Islet precursor cell (in vitro differentiated cells): ENCODE results near the gene HSFX2.
A peak's percentile ranks its signal among the peaks of the same experiment; 100 is the strongest.
"Not testable (repeated sequence)": the region's sequence is repeated elsewhere in the genome, so short reads cannot be mapped to it uniquely, and the experiment has no call there.

Experiments
- DNase-seq: peaks from one replicate; pipeline ENCODE4 v3.0.0-alpha.2; 2018

The HSFX2 gene

GRCh38 chrX:149595214-149595613 lies at the start of gene HSFX2:
HSFX2 (minus strand) TSS chrX:149595314; CDS start chrX:149594700, 614 bp downstream.
- not testable (repeated sequence) for DNase-seq

DNA sequence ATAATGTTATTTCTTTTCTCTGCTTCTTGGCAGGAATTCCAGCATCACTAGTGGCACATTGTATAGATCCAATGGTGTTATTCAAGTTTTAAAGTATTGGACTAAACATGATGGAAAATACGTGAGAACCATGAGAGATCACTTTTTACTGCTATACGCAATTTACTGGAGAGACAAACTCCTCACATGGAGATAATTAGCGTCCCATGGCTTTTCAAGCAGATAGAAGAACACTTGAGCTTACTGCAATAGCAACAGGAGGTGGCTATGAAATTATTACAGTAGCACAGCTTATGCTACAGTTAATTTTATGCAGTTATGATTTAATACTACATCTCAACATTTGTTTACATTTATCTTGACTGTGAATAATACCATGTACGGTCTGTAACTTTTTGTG lies 48.4 kb upstream of the HSFX2 start:
- no peak for DNase-seq

DNA sequence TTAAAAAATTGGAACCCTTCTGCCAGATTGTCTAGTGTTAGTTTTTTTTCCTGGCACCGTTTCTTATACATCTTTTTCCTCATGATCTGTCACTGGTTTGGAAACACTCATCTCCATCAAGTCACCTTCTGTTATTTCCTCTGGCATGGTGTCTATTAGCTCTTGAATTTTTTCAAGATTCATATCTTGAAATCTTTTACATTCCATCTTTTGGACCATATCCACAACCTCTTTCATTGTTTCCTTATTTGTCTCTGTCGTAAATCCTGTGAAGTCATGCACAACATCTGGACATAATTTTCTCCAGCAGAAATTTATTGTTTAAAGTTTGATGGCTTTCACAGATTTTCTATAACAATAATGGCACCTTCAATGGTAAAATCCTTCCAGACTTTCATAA lies 46.7 kb upstream of the HSFX2 start:
- DNase-seq = no peak

GRCh38 chrX:149641432-149641831 lies 46.3 kb upstream of the HSFX2 start:
- DNase-seq = no peak

GRCh38 chrX:149639568-149639967 lies 44.5 kb upstream of the HSFX2 start:
- DNase-seq = no peak

DNA sequence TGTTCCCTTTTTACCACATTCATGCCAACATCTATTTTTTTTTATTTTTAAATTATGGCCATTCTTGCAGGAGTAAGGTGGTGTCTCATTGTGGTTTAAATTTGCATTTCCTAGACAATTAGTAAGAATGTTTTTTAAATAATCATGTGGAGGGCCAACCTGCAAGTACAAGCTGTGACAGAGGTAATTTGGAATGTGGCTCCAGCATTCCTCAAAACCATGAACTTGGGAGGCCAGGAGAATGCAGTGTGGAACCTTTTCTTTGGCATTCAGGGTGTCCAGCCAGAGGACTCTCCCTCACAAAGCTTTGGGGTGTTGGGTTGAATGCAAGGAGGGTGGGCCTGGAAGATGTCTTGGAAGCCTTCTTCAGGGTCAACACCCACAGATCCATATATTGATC lies 43.7 kb upstream of the HSFX2 start:
- no peak for DNase-seq

DNA sequence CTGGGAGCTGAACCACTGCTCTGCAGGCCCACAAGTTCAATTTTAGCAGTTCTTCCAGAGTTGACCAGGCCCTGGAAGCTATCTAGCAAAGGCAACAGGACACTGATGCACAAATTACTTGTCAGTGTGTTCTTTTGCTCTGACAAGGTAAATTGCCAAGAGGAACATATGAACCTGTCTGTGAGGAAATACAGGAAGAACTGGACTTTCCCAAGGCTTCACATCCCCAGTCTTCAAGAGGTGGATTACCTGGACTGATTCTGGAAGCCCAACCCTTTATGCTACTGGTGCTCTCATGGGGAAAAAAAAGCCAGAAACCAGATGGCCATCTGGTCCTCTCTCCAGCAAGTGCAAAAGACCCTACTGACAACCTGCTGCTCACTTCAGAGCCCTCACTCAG lies 38.4 kb upstream of the HSFX2 start:
- DNase-seq = no peak

GRCh38 chrX:149631234-149632165 lies 36.4 kb upstream of the HSFX2 start, which contains the start of gene TMEM185A:
TMEM185A (minus strand) TSS chrX:149631792; CDS start chrX:149631580, 212 bp downstream.
- DNase-seq = peak; percentile 78

GRCh38 chrX:149630681-149631233 lies 35.6 kb upstream of the HSFX2 start:
- no peak for DNase-seq

DNA sequence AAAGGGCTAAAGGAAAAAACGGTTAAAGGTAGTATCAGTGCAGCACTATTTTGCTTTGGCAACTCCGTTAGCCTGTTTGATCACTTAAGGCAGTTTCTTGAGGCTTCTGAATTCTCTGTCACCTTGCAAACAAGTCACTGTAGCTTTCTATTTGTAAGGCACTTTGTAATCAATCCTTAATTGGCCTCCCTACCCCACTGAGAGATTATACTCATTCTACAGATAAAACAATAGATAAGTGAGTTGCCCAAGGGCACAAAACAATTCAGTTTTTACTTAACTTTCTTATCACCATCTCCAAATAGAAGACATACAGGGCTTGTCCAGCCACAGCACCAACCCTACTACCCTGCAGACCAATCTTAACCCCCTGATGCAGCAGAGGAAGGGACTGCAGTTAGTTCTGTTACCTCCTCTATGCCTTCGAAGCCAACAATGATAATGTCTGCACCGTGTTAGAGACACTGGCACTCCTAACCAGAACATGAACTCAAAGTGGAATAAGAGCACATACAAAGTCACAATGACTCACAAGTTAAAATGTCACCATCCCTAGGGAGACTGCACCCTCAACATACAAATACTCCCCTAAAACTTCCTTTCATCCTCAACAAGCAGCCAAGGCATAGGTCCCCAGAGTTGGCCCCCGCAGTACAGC lies 34.7 kb upstream of the HSFX2 start:
- DNase-seq = no peak

DNA sequence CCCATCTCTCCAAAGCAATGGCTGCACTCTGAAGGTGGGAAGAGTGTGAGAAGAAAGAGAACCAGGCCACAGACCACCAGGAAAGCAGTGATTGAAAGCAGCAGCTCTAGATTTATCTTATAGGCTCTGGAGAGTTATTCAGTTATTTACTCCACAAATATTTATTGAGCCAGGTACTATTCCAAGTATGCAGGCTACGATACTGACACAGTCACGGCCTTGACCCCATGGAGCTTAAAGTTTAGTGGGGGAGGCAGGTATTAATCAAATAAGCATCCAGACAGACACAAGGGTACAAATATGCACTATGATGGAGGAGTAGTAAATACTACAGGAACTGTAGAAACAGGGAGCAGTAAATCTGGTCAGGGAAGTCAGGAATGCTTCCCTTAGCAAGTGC lies 33.7 kb upstream of the HSFX2 start:
- DNase-seq = no peak

DNA sequence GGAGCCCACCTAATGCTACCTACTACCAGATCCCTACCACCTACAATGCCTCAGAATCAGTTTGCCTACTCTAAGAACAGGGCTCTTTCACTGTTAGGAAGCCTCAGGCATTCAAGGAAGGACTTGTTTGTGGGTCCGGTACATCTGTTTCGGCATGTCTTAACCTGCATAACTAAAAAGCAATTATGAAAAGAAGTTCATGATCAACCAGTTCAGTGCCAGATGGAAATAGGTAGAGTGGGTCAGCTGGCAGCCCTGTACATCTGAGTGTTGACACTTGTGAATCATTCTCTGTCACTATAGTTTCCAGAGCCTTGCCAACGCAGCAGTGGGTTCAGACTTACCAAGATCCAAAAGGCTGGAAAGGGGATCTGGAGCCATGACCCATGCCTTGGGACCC lies 33.2 kb upstream of the HSFX2 start:
- no peak for DNase-seq

DNA sequence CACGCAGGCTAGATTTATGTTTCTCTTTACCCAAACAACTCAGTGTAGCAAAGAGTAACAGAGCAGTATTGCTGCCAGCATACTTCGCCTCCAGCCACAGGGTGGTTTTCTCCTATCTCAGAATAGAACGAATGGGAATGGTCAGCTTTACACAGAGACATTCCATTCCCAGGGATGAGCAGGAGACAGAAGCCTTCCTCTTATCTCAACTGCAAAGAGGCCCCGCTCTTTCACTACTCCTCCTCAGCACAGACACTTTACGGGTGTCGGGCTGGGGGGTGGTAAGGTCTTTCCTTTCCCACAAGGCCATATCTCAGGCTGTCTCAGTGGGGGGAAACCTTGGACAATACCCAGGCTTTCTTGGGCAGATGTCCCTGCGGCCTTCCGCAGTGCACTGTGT lies 31.7 kb upstream of the HSFX2 start:
- DNase-seq = peak; percentile 68

GRCh38 chrX:149619662-149620061 lies 24.5 kb upstream of the HSFX2 start:
- DNase-seq = not testable (repeated sequence)

DNA sequence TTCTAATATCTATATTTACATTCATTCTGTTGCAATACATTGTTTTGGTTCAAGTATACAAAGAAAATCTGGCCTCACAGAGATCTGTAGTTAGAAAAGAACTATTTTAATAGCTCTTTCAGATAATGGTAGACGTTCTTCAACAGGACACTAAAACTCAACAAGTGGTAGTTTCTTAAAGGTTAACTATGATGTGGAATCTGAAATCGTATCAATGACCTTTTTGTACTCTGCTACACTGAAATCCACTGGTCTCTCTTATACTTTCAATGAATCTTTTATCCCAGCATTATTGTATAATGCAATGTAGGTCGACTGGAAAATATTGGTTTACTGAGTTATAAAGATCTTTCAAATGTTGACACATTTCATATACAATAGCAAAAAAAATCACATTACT lies 23.8 kb upstream of the HSFX2 start:
- DNase-seq = no peak

DNA sequence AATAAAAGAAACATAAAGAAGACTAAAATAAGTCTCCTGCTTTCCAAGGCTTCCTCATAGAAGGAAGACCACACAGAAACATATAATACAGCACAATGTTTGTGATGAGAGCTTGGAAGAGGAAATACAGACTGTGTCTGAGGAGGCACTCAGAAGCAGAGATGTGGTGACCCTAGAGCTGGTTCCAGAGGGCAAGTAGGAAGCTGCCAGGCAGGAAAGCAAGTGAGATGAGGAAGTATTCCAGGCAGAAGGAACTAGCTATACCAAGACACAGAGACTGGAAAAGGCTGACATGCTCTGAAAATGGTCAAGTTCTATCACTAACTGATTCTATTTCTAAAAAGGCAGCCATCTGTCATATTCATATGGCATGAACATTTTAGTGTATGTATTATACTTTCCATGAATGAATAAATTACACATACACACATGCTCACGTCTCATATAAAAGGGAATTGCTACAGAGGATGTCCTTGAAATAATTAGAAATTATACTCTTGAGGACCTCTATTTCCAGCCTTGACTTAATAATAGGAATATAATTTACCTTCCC lies 16.6 kb upstream of the HSFX2 start:
- DNase-seq = no peak

DNA sequence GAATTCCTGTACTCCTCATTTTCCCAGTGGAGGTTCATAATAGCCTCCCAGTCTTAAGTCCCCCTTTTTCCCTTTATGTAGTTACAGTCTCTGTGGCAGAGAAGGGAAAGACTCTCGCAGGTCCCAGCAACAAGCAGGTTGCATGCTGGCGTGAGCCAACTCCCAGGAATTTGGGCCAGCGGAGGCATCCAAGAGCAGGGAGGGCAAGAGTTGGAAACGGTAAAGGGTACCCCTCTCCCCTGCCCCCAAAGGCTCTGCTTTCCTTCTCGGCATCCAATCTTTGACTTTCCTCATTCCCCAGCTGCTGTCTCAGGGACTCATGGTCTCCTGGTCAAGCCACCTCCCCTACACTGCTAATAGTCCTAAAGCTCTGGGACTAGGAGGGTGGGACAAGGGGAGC lies 15.4 kb upstream of the HSFX2 start:
- no peak for DNase-seq

DNA sequence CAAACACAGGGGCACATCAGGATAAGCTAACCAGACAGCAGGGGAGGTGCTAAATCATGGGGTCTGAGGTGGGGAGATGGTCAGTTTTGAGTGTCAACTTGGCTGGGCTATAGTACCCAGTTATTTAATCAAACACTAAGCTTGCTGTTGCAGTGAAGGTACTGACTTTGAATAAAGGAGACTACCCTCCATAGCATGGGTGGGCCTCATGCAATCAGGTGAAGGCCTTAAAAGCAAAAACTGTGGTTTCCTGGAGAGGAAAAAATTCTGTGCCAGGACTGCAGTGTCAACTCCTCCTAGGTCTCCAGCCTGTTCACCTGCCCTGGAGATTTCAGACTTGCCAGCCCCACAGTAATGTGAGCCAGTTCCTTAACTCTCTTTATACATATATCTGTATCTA lies 12.6 kb upstream of the HSFX2 start:
- DNase-seq = no peak

- not testable (repeated sequence) for DNase-seq
Observed at GRCh38 chrX:149605248-149605885, 10.3 kb upstream of the HSFX2 start.

DNA sequence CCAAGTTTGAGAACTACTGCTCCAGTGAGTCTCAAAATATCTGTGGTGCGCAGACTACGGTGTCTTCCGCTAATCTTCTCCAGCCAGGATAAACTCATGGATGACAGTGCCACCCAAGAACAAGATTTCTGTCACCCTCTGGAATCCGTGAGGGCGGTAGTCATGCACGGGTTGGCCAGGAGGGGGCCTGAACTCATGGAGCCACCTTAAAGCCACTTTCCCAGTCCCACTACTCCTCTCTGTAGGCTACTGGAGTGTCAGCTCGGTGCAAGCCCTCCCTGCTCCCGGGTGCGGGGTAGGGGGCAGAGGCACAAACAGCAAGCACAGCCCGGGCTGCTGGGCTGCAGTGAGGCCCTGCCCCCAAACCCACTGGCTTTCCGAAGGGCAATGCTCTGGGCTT lies 3.5 kb upstream of the HSFX2 start:
- DNase-seq = not testable (repeated sequence)

GRCh38 chrX:149595943-149596342 lies 829 bp upstream of the HSFX2 start:
- DNase-seq = not testable (repeated sequence)

DNA sequence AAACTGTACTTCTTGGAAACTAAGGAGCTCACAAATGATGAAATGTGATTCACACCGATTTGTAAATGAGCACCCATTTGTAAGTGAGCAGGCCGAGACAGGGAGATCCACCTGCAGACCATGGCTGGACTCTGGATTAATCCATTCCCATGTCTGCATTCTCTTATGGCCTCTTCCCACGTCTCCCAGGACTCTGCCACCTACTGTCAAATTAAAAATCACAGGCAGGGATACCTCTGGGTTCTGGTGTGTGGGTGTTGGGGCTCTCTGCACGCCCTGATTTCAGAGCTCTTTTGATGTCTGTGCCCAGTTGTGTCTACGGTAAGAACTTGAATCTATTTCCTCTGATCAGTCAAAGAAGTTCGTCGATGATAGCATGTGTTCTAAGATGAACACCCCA lies 4.1 kb downstream of the HSFX2 start:
- not testable (repeated sequence) for DNase-seq

DNA sequence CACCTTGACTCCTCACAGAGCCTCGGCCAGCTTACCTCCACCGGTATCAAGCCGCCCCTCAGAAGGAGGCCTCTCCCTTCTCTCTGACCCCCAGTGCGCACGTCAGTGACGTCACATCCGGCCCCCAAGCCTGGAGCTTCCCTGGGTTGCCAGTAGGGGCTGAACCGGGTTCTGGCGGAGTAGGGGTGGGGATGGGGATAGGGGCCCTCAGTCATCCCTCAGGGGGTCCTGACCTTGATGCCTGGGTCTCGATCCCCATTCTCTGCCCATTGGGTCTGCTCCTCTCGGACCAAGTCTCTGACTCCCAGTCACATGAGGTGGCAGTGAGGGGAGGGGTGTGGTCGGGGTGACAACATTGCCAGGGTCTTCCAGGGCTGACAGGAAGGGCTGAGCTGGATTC lies 7.8 kb downstream of the HSFX2 start, which contains the start of gene MAGEA9B:
Gene MAGEA9B (minus strand): TSS at position 101 of the 400 bp plus-strand sequence. CDS start 4,280 bp downstream, outside the sequence.
- DNase-seq = not testable (repeated sequence)
